HG03575 (cell line): ENCODE results near the gene NUDT16L1.
"Not testable (repeated sequence)": the region's sequence is repeated elsewhere in the genome, so short reads cannot be mapped to it uniquely, and the experiment has no call there.

Source experiments
- ATAC-seq: cut with Tn5 transposase; IDR thresholded peaks from one replicate; pipeline ENCODE4 v1.9.1; 2021; ENCODE audit not compliant: unreplicated experiment, insufficient number of reproducible peaks, low FRiP score; ENCODE audit errors: extremely low read depth

Gene NUDT16L1

DNA sequence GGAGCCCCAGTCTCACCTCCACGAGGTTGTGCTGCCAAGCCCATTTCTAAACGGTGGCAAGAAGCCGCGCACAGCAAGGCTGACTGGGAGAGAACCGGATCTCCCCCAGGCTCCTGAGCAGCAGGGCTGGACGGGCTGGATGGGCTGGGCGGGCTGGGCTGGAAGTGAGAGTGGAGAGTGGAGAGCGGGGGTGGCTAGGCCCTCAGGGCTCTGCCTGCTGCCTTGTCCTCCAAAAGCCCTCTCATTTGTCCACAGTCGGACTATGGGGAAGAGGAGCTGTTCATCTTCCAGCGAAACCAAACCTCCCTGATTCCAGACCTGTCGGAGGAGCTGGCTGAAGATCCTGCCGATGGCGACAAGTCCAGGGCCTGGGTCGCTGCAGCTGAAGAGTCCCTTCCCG lies 44.2 kb downstream of the NUDT16L1 start:
- ATAC-seq = no peak

GRCh38 chr16:4738370-4738769 lies 45.0 kb downstream of the NUDT16L1 start:
- ATAC-seq = not testable (repeated sequence)

- ATAC-seq = no peak
These were observed 50.0 kb downstream of the NUDT16L1 start for GRCh38 chr16:4743226-4743878.

GRCh38 chr16:4744555-4745273 lies 51.4 kb downstream of the NUDT16L1 start:
- no peak for ATAC-seq

GRCh38 chr16:4745274-4745569 lies 51.9 kb downstream of the NUDT16L1 start:
- ATAC-seq = no peak
